Measurements from ENCODE around the gene CTXND1.
"Not testable (repeated sequence)": the region's sequence is repeated elsewhere in the genome, so short reads cannot be mapped to it uniquely, and the experiment has no call there.

CTXND1 gene

GRCh38 chr15:80252121-80252518 lies at the start of gene CTXND1:
Gene CTXND1 (minus strand): TSS chr15:80252213. CDS start chr15:80201949, 50,264 bp downstream.
- no peak for DNase-seq (ENCODE audit: low read depth in 3 of 3)

GRCh38 chr15:80301472-80301871 lies 49.5 kb upstream of the CTXND1 start:
- DNase-seq (ENCODE audit: low read depth in 3 of 3) = no peak

- not testable (repeated sequence) for DNase-seq (ENCODE audit: low read depth in 3 of 3)
Observed at GRCh38 chr15:80295777-80296176, 43.8 kb upstream of the CTXND1 start.

- DNase-seq (ENCODE audit: low read depth in 3 of 3) = no peak
Observed at GRCh38 chr15:80292079-80292478, 40.1 kb upstream of the CTXND1 start.

- DNase-seq (ENCODE audit: low read depth in 3 of 3) = not testable (repeated sequence)
Observed at GRCh38 chr15:80290891-80291290, 38.9 kb upstream of the CTXND1 start.

GRCh38 chr15:80289528-80290495 lies 37.8 kb upstream of the CTXND1 start:
- DNase-seq (ENCODE audit: low read depth in 3 of 3) = no peak

- DNase-seq (ENCODE audit: low read depth in 3 of 3) = no peak
Observed at GRCh38 chr15:80288131-80288530, 36.1 kb upstream of the CTXND1 start.

- no peak for DNase-seq (ENCODE audit: low read depth in 3 of 3)
Observed at GRCh38 chr15:80286055-80286454, 34.0 kb upstream of the CTXND1 start.

GRCh38 chr15:80285379-80285778 lies 33.4 kb upstream of the CTXND1 start:
- no peak for DNase-seq (ENCODE audit: low read depth in 3 of 3)

- no peak for DNase-seq (ENCODE audit: low read depth in 3 of 3)
Observed at GRCh38 chr15:80283531-80283930, 31.5 kb upstream of the CTXND1 start.

GRCh38 chr15:80277147-80277546 lies 25.1 kb upstream of the CTXND1 start:
- DNase-seq (ENCODE audit: low read depth in 3 of 3) = no peak

GRCh38 chr15:80275961-80276360 lies 23.9 kb upstream of the CTXND1 start:
- no peak for DNase-seq (ENCODE audit: low read depth in 3 of 3)

- DNase-seq (ENCODE audit: low read depth in 3 of 3) = no peak
Observed at GRCh38 chr15:80274996-80275395, 23.0 kb upstream of the CTXND1 start.

GRCh38 chr15:80274554-80274953 lies 22.5 kb upstream of the CTXND1 start:
- DNase-seq (ENCODE audit: low read depth in 3 of 3) = no peak

GRCh38 chr15:80272987-80273386 lies 21.0 kb upstream of the CTXND1 start:
- no peak for DNase-seq (ENCODE audit: low read depth in 3 of 3)

GRCh38 chr15:80270472-80270871 lies 18.5 kb upstream of the CTXND1 start:
- no peak for DNase-seq (ENCODE audit: low read depth in 3 of 3)

GRCh38 chr15:80268101-80268500 lies 16.1 kb upstream of the CTXND1 start:
- no peak for DNase-seq (ENCODE audit: low read depth in 3 of 3)

GRCh38 chr15:80267658-80268057 lies 15.6 kb upstream of the CTXND1 start:
- DNase-seq (ENCODE audit: low read depth in 3 of 3) = no peak

- DNase-seq (ENCODE audit: low read depth in 3 of 3) = no peak
Observed at GRCh38 chr15:80266745-80267144, 14.7 kb upstream of the CTXND1 start.

- DNase-seq (ENCODE audit: low read depth in 3 of 3) = no peak
Observed at GRCh38 chr15:80266113-80266512, 14.1 kb upstream of the CTXND1 start.

- DNase-seq (ENCODE audit: low read depth in 3 of 3) = peak in 1 of 3 experiments; percentile 16
Observed at GRCh38 chr15:80265021-80265420, 13.0 kb upstream of the CTXND1 start.

- DNase-seq (ENCODE audit: low read depth in 3 of 3) = no peak
Observed at GRCh38 chr15:80264031-80264430, 12.0 kb upstream of the CTXND1 start.

GRCh38 chr15:80260551-80260950 lies 8.5 kb upstream of the CTXND1 start:
- no peak for DNase-seq (ENCODE audit: low read depth in 3 of 3)

Data from stimulated activated CD4-positive, alpha-beta T cell treated with anti-CD3 and anti-CD28 coated beads, TNF-alpha, amount 100 ng/mL, for 24 hours (primary cell).